ENCODE measurements around the gene TROAP.

GRCh38 chr12:49327368-49327767 is 4.3 kb downstream of the TROAP start:
- TF ChIP-seq POLR2A (IDR thresholded peaks at IDR 0.05; ENCODE audit: low read length) = no peak
- no peak for TF ChIP-seq GATA1 (IDR thresholded peaks at IDR 0.05; ENCODE audit: low read depth, low read length)

Data from erythroblast (primary cell).